ENCODE data around the gene FHDC1.

DNA sequence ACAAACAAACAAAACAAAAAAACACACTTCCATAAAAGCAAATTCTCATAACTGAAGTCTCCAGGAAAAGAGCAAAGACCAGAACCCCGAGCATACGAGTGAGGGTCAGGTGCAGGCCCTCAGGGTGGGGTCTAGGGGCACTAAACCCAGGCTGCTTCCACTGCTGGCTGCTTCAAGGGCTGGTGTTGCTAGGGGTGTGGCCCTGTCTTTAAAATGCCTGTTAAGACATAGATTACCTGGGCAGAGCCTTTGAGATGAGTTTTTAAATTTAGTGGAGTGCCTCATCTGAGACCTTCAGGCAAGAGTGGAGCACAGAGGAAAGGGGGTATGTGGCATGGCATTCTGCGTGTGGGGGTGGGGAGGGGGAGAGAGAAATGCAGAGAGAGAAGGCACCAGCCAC lies 87.0 kb downstream of the FHDC1 start:
- TF ChIP-seq CTCF (IDR thresholded peaks at IDR 0.05; ENCODE audit: insufficient read depth, low read depth, low read length) (no peak), EZH2 (IDR thresholded peaks at IDR 0.05; ENCODE audit: insufficient read depth, low read length) (no peak)

Measured in astrocyte (in vitro differentiated cells and primary cell).